Measurements from ENCODE around the gene ATP1B2. TPM values are rescaled to one million over a fixed set of nuclear protein-coding genes. Genes with fewer than 3 reads are reported as not detected.

The ATP1B2 gene
- total RNA-seq, 8 experiments from 2014 or later: 0.31 to 43.9 (median 8.4) TPM

DNA sequence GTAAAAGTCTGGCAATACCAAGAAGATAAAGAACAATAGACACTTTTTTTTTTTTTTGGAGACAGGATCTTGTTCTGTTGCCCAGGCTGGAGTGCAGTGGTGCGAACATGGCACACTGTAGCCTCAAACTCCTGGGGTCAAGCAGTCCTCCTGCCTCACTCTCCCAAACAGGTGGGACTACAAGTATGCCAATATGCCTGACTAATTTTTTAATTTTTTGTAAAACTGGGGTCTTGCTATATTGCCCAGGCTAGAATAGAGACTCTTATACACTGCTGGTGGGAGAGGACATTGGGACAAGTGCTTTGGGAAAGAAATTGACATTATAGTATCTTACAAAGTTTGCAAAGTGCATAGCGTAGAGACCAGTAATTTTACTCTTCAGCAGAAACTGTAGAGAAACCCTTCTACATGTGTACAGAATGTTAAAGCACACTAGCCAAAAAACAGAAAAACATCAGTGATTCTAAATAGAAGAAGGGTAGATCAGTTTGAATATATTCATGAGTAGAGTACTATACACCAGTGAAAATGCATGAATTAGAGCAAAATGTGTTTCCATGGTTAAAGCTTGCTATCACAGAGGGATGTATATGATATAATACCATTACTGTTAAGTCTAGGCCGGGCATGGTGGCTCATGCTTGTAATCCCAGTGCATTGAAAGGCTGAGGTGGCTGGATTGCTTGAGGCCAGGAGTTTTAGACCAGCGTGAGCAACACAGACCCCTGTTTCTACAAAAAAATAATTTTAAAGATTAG is 47.3 kb downstream of the ATP1B2 start:
- H3K4me3 ChIP-seq: no peak overlapping the region
- in situ Hi-C loops (cut with MboI; ENCODE audit: low pct_unique_long_range_greater_than_20kb in 2 of 9, low sequenced_read_pairs in 9 of 9, unreplicated experiment in 9 of 9): no loop called here
- H3K27ac ChIP-seq: no peak overlapping the region
- peaks cover under 1 to 3% of the 10 kb centered on the region in 2 donors for H3K4me1 ChIP-seq (replicated peaks in 1 of 2)
- WGBS, 10 experiments: 90 to 100% (median 98%) methylated on average over 1 to 4 of the region's 4 CpGs
- no peak for ATAC-seq (replicated peaks in 6 of 8)

DNA sequence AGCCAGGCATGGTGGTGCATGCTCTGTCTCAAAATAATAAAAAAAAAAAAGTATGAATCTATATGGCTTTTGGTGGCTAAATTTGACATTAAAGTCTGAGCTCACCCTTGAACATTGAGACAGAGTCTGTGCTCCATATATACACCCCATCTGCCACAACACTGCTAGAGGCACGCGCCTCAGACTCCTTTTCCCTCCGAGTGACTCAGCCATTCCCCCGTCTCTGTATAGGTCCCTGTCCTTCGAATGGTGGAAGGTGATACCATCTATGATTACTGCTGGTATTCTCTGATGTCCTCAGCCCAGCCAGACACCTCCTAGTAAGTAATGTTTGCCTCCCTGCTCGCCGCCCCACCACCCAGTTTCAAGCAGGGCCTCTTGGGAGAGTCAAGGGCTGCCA is 49.8 kb downstream of the ATP1B2 start:
- WGBS, 10 experiments: 76 to 100% (median 91%) methylated on average over 1 to 5 of the region's 7 CpGs; no CpG with 5 or more reads in 2 of the 10 experiments
- peaks cover 15 to 16% of the 10 kb centered on the region in 2 donors for H3K4me1 ChIP-seq (replicated peaks in 1 of 2)
- in situ Hi-C loops (cut with MboI; ENCODE audit: low pct_unique_long_range_greater_than_20kb in 2 of 9, low sequenced_read_pairs in 9 of 9, unreplicated experiment in 9 of 9): loop anchor here in 1 of 9 experiments (25.0 kb wide), 1 partner anchor 137 kb away; the partner anchor contains the start of gene KDM6B
- H3K4me3 ChIP-seq: no peak overlapping the region
- no peak for ATAC-seq (replicated peaks in 6 of 8)
- no peak overlapping the region for H3K27ac ChIP-seq

DNA sequence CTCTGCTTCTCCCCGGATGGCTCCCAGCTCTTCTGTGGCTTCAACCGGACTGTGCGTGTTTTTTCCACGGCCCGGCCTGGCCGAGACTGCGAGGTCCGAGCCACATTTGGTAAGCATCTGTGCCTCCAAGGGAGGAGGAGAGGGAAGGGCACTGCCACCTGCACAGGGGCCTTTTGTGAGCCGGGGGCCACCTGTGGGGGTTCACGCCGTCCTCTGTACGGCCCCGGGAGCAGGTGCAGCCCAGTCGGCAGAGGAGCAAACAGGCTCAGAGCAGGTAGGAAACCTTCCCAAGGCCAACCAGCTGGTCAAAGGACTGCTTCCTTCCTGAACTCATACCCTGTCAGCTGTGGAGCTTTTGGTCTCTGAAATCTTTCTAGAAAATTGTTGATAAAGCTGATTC is 51.0 kb downstream of the ATP1B2 start:
- no peak overlapping the region for H3K27ac ChIP-seq
- no peak overlapping the region for H3K4me3 ChIP-seq
- WGBS, 10 experiments: 85 to 100% (median 93%) methylated on average over 2 to 10 of the region's 14 CpGs; no CpG with 5 or more reads in 6 of the 10 experiments
- in situ Hi-C loops (cut with MboI; ENCODE audit: low pct_unique_long_range_greater_than_20kb in 2 of 9, low sequenced_read_pairs in 9 of 9, unreplicated experiment in 9 of 9): loop anchor here in 1 of 9 experiments (25.0 kb wide), 1 partner anchor 136 kb away; the partner anchor contains the start of gene KDM6B
- peaks cover 22 to 25% of the 10 kb centered on the region in 2 donors for H3K4me1 ChIP-seq (replicated peaks in 1 of 2)
- ATAC-seq (replicated peaks in 6 of 8): no peak

DNA sequence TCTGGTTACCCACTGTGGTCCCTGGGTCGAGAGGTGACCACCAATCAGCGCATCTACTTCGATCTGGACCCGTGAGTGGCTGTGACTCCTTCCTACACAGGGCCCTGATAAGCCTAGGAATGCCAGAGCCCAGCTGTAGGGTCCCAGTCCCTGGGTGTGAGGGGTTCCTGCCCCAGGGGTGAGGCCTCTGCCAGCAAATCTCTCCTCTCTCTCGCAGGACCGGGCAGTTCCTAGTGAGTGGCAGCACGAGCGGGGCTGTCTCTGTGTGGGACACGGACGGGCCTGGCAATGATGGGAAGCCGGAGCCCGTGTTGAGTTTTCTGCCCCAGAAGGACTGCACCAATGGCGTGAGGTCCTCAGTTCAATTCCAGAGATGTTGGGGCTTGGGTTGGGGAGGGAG is 52.0 kb downstream of the ATP1B2 start:
- Histone ChIP-seq H3K27ac (peak overlapping the region; percentile 41 to 43), H3K4me3 (no peak overlapping the region), H3K4me1 (replicated peaks in 1 of 2) (peaks cover 30 to 31% of the 10 kb centered on the region in 2 donors)
- 80 to 100% (median 80%) methylated on average over 1 of the region's 13 CpGs; no CpG with 5 or more reads in 7 of the 10 experiments for WGBS, 10 experiments
- ATAC-seq (replicated peaks in 6 of 8): no peak
- in situ Hi-C loops (cut with MboI; ENCODE audit: low pct_unique_long_range_greater_than_20kb in 2 of 9, low sequenced_read_pairs in 9 of 9, unreplicated experiment in 9 of 9): loop anchor here in 1 of 9 experiments (25.0 kb wide), 1 partner anchor 135 kb away; the partner anchor contains the start of gene KDM6B

DNA sequence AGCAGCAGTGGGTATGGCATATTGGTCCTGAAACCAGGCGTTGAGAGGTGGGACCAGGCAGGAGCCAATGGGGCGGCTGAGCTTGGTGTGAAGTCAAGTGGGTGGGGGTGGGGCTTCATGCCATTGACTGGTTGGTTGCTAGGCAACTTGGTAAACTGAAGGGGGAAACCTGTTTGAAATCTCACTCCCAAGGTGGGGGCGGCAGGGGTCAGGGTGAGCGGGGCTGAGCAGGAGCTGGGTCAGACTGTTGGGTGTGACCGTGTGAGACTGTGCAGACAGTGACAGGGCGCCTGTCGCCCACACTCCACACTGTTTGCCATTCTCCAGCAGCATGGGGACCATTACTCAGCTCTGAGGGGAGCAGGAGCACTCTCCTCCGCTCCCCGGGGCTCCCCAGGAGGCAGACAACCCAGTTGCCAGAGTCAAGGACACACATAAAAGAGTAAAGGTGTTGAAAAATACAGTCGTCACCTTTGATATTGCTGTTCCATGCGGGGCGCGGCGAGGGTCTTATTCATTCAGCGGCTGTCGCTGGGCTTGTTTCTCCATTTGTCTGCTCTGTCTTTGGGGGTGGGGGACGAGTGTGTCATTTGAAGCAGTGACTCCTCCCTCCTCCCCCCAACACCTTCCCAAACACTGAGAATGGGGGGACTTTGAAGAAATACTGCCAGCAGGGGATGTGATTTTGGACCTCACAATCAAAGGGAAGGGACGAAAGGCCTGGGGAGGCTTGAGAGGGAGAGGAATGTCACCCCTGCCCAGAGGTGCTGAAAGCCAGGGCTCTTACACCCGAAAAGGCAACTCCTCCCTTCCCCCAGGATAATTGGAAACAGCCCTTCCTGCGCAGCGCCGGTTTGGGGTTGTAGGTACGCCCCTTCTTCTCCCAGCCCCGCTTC is 53.1 kb downstream of the ATP1B2 start:
- ATAC-seq (replicated peaks in 6 of 8): peak; percentile 63 to 80 (median 74)
- in situ Hi-C loops (cut with MboI; ENCODE audit: low pct_unique_long_range_greater_than_20kb in 2 of 9, low sequenced_read_pairs in 9 of 9, unreplicated experiment in 9 of 9): loop anchor here in 1 of 9 experiments (25.0 kb wide), 1 partner anchor 133 kb away; the partner anchor contains the start of gene KDM6B
- H3K27ac ChIP-seq: peak overlapping the region; percentile 10 to 41
- peak overlapping the region; percentile 80 to 98 (median 93) for H3K4me3 ChIP-seq
- peaks cover 30 to 31% of the 10 kb centered on the region in 2 donors for H3K4me1 ChIP-seq (replicated peaks in 1 of 2)
- WGBS, 10 experiments: 0 to 44% (median 17%) methylated on average over 2 to 9 of the region's 24 CpGs; no CpG with 5 or more reads in 4 of the 10 experiments

DNA sequence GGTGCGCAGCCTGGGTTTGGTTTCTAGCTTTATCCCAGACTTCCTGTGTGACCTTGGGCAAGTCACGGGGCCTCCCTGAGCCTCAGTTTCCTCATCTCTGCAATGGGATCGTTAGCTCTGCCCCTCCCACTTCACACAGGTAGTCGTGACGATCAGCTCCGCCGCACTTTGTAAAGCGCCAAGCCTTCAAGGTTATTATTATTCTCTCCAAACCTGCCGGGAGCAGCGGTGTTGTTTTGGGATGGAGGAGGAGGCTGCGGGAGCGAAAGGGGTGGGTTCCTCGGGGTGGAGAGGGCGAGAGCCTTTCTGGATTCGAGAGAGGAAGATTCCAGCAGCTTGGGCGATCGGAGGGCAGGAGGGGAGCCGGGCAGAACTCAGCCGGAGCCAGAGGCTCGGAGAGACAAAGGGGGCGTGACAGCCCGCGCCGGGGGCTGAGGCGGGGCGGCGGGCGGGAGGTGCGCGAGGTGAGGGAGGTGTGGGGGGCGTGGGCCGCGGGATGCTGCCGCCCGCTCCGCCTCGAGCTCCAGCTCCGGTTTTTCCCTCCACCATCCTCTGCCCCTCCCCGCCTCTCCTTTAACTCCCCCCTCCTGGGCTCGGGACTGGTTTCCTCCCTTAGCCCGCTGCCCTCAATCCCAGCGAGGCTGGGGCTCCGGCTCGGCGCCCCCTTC is 54.0 kb downstream of the ATP1B2 start, which contains the start of gene EFNB3:
Gene EFNB3, plus strand, starts transcription at position 602 of the 668 bp plus-strand sequence. CDS start 397 bp downstream, outside the sequence.
- ATAC-seq (replicated peaks in 6 of 8): peak; percentile 53 to 84 (median 60)
- H3K4me1 ChIP-seq (replicated peaks in 1 of 2): peaks cover 30 to 31% of the 10 kb centered on the region in 2 donors
- WGBS, 10 experiments: 0 to 4% (median 0%) methylated on average over 1 to 5 of the region's 45 CpGs; no CpG with 5 or more reads in 6 of the 10 experiments
- H3K27ac ChIP-seq: peak within 1 kb of the TSS; percentile 58 to 75
- in situ Hi-C loops (cut with MboI; ENCODE audit: low pct_unique_long_range_greater_than_20kb in 2 of 9, low sequenced_read_pairs in 9 of 9, unreplicated experiment in 9 of 9): loop anchor here in 1 of 9 experiments (25.0 kb wide), 1 partner anchor 133 kb away; the partner anchor contains the start of gene KDM6B
- peak within 1 kb of the TSS; percentile 80 to 98 (median 93) for H3K4me3 ChIP-seq

DNA sequence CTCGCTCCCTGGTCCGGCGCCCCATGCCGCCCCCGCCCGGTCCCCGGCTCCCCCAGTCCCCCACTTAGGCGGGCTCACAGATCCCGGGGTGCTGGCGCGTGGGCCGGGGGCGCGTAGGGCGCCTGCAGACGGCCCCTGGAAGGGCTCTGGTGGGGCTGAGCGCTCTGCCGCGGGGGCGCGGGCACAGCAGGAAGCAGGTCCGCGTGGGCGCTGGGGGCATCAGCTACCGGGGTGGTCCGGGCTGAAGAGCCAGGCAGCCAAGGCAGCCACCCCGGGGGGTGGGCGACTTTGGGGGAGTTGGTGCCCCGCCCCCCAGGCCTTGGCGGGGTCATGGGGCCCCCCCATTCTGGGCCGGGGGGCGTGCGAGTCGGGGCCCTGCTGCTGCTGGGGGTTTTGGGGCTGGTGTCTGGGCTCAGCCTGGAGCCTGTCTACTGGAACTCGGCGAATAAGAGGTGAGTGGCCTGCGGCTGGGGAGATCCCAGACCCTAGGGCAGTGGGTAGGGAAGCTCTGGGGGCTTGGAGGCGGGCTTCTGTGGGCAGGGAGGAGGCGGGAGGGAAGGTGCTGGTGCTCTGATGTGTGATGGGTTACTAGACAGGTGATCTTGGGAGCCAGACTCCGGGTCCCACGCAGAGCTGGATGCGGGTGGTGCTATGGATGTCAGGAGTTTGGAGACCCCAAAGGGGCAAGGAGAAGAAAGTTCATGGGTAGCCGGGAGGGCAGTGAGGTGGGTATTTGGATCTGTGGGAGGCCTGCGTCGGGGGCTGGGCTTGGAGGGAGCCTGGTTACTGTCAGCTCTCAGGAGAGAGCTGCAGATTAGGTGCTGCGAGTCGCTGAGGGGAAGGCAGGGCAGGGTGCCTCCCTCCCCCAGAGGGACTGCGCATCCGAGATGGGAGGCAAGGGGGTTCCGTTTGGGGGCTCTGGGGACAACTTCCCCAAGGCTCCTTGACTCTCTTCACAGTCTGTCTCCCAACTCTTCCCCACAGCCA is 54.8 kb downstream of the ATP1B2 start:
- in situ Hi-C loops (cut with MboI; ENCODE audit: low pct_unique_long_range_greater_than_20kb in 2 of 9, low sequenced_read_pairs in 9 of 9, unreplicated experiment in 9 of 9): loop anchor here in 1 of 9 experiments (25.0 kb wide), 1 partner anchor 132 kb away; the partner anchor contains the start of gene KDM6B
- Histone ChIP-seq H3K4me3 (peak overlapping the region; percentile 80 to 98 (median 93)), H3K27ac (peak overlapping the region; percentile 58 to 75), H3K4me1 (replicated peaks in 1 of 2) (peaks cover 30 to 31% of the 10 kb centered on the region in 2 donors)
- ATAC-seq (replicated peaks in 6 of 8): peak in 7 of 8 experiments; percentile 7 to 52 (median 36)
- 0 to 10% methylated on average over 2 of the region's 50 CpGs; no CpG with 5 or more reads in 8 of the 10 experiments for WGBS, 10 experiments

DNA sequence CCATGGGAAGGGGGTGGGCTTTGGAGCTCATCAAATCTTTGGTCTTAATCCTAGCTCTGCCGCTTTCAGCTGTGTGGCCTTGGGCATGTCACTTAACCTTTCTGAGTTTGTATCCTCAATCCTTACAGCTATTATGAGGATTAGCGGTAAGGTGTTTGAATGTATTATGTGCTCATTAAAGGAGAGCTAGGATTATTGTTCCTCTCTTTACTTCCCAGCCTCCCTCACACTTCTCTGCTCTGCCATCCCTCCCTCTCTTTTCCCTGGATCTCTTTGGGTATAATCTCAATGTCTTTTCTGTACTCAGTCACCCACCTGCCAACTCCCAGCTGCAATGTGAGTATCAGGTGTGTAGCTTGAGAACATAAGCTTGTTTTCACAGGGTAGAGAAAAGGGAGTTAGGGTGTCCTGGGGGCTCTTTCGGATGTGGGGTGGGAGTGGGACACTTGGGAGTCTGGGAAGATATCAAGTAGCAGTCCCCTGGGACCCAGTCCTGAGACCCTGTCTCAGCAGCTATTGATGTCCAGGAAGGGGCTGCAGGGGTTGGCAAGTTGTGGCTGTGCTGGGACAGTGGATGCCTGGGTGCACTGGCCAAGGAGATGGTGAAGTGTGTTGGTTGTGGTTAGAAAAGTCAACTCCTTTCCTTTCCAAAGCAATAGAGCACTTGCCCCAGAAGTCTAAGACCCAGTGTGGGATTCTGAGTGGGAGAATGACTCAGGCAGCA is 56.1 kb downstream of the ATP1B2 start:
- in situ Hi-C loops (cut with MboI; ENCODE audit: low pct_unique_long_range_greater_than_20kb in 2 of 9, low sequenced_read_pairs in 9 of 9, unreplicated experiment in 9 of 9): loop anchor here in 1 of 9 experiments (25.0 kb wide), 1 partner anchor 131 kb away; the partner anchor contains the start of gene KDM6B
- 80 to 100% (median 83%) methylated on average over 1 to 2 of the region's 3 CpGs; no CpG with 5 or more reads in 6 of the 10 experiments for WGBS, 10 experiments
- Histone ChIP-seq H3K4me1 (replicated peaks in 1 of 2) (peaks cover 39 to 40% of the 10 kb centered on the region in 2 donors), H3K27ac (no peak overlapping the region), H3K4me3 (peak overlapping the region in 4 of 5 donors; percentile 90 to 98 (median 94))
- no peak for ATAC-seq (replicated peaks in 6 of 8)

Measured in motor neuron (in vitro differentiated cells).